ENCODE data around the gene GPC6.

GPC6 gene

DNA sequence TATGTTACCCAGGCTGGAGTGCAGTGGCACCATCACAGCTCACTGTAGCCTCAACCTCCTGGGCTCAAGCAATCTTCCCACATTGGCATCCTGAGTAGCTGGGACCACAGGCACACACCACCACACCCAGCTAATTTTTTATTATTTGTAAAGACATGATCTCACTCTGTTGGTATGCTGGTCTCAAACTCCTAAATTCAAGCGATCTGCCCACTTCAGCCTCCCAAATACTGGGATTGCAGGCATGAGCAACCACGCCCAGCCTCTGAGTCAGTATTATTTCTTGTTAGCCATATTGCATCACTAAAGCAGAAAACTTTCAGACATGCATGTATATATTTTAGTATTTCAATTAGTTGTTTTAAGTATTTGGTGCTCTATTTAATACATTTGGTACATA is 376.4 kb downstream of the GPC6 start:
- no peak for DNase-seq (ENCODE audit: low spot score)

DNA sequence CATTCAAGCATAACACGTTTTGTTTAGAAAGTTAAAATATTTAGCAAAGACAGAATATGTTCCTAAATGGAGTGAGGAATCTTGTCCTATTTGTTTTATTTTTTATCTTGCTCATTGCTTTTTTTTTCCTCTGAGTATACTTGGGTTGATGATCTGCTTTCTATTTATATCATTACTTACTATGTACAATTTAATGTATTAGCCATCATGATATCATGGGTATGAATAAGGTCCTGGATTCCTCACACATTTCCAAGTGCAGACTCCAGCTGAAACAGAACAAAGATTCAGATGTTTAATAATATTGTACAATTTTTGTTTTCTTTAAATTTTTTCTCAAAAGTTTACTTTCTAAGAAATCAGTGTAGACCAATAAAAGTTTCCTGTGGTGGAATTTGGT is 388.2 kb downstream of the GPC6 start:
- no peak for DNase-seq (ENCODE audit: low spot score)

DNA sequence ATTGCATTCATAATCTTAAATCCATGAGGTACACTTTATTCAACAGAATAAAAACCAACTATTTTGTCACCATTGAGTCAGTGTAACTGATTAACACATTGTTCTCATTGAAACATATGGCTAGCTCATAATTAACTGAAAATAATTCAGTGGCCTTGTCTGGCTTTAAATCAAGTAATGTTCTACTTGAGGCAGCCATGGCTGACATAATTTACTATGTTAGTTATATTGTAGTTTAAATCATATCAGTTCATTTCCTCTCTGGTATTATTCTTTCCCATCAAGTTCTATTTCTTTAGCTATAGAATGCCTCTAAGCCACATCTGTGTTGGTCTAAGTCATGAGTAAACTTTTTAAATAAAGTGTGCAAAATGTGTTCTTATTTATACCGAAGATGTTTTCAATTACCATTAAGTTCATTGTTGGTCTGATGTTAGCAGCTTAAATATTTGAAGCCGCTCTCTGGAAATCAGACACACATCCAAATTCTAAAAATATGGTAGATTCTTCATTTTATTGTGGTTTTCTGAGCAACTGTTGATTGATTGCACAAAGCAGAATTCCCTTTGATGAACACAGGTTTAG is 393.7 kb downstream of the GPC6 start:
- no peak for DNase-seq (ENCODE audit: low spot score)

DNA sequence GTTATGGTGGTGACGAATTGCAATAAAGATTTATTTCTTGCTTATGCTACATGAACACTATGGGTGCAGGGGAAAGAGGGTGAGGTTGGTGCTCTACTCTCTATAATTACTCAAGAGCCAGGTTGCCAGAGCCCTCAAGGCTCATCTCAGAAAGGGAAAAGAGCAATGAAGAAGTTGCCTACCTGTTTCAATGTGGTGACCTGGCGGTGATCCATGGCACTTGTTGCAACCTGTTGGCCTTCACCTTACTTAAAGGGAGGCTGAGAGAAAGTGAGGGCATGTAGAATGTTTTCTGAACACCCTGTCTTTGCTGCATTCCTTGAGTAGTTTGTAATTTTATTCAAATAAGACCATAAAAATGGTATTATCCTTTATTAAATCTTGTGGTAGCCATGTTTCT is 394.4 kb downstream of the GPC6 start:
- DNase-seq (ENCODE audit: low spot score), result no peak

DNA sequence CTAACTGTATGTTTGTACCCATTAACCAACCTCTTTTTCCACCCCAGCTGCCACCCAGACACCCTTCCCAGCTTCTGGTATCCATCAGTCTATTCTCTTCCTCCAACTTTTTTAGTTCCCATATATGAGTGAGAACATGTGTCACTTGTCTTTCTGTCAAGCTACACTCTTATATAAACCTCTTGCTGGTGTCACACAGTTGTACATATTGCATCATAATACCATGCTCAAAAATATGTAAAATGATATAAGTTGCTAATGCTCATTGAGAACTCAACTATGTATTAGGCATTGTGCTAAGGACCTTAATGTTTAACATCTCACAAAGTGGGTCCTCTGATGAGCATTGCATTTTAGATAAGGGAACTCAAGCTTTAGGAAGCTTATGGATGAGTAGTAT is 395.4 kb downstream of the GPC6 start:
- DNase-seq (ENCODE audit: low spot score), result no peak

DNA sequence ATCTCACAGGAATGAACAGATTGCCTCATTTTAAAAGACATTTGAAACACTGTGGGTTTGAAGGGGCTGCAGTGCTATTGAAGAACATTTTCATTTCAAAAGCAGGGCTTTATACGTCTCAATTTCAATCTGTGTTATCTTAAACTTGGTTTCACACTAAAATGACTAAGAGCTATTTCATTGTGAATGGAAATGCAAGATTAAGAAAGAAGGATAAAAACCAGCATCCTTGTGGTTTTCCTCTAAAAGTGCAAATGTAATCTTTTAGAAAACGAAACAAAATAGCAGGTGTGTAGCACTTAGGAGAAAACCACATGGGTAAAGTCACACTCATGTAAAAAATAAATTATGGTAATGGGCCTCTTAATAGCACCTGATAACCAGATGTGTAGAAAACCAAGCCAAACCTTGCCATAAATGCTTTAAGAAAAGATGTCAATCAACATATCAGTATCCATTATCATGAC is 397.7 kb downstream of the GPC6 start:
- no peak for DNase-seq (ENCODE audit: low spot score)

DNA sequence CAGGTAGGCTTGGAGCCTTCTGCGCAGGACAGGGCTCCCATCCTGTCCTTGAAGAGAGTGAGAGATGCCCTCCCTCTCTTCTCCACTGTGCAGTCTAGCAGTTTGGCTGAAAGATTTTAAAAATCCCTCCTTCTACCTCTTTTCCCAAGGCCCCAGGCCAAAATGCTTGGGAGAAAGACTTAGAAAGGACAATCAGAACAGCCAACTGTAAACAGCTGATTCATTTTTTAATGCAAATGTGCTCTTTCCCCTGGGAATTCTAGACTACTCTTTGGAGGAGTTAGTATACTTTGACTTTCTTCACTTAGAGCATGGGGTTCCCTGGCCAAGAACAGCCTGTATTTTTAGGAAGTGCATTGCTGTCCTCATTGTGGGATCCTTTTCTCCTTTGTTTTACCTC is 398.9 kb downstream of the GPC6 start:
- no peak for DNase-seq (ENCODE audit: low spot score)

DNA sequence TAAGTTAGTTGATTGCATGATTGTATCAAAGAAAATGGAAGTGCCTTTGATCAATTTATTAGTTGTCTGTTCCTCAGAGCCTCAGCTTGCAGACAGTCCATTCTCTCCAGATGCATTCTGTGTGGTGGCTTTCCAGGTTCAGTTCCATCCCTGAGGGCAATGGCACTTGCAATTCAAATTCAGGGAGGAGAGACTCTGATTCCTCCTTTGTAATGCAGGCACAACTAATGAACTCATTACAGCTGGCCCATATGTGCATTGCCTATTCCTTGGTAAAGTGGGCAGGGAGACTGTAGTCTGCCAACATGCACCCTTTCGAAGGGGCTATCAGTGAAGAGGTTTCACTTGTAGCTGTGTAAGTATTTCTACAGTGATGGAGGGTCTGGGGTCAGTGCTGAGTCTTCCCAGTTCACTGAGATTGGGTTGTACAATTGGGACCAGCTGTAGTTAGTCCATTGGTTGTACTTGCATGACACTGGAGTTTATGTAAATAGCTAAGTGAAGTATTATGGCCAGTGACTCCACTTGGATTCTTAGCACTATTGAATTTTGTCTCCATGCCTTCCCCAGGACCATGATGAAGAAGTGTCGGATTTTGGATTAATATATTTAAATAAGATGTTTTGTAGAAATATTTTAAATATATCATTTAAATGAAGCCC is 401.7 kb downstream of the GPC6 start:
- no peak for DNase-seq (ENCODE audit: low spot score)

DNA sequence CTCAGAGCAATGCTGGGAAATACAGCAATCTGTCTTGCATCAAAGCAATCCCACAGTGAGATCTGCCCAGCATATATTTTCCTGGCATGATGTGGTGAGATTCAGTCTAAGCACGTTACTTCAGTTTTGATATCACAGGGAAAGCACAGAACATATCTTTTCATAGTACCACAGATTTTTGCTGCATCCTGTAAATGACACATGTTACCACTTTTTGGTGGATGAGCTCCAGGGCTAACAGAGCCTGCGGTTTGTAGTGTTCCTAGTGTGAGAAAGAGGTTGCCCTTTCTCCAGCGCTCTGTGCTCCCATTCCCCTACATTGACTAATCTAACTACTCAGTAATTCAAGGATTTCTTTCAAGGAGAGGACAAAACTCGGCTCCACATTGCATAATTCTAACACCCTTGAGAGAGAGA is 409.0 kb downstream of the GPC6 start:
- no peak for DNase-seq (ENCODE audit: low spot score)

DNA sequence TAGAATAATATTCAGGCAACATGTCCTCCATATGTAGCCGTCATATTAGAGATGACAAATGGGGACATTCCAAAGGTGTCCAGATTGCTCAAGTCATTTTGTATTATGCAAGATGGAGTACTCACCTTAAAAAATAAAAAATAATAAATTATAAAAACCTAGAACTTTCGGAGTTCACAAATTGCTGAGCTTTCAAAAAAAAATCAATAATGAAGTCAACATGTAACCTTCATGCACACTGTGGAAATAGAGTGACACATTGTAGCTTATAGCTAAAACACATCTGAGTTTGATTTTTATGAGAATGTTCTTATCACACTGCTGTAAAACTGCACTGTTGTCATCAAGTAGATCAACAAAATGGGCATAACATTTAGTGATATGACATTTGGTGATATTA is 411.2 kb downstream of the GPC6 start:
- DNase-seq (ENCODE audit: low spot score), result no peak

DNA sequence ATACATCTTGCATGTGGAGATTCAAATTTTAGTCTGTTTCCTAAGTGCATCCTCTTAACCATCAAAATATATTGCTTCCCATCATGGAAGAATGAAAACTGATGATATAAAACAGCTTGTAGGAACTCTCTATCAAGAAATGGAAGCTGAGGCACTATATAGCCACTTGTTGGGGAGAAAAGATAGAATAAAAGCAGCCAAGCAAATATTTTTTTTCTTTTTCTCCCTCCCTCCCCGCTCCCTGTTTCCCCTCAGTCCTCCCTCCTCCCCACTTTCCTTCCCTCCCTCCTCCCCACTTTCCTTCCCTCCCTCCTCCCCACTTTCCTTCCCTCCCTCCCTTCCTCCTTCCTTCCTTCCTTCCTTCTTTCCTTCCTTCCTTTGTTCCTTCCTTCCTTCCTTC is 413.8 kb downstream of the GPC6 start:
- DNase-seq (ENCODE audit: low spot score), result no peak

DNA sequence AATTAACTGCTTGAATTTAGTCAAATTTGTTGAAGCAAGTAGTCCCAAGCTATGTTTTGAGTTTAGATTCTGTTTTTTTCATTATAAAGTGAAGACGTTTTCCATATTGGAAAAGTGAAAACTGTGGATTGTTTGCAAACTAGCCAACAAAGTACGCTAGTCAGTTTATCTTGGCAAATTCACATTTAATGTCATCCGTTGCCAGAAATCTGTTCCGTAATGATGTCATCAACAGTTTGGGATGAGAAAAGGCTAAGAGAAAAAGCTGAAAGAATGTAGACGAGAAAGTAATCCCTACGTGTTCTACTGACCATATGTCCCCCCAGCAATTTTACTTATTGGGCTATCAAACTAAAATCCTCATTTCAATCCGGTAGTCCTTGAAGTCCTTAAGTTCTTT is 419.6 kb downstream of the GPC6 start:
- no peak for DNase-seq (ENCODE audit: low spot score)

DNA sequence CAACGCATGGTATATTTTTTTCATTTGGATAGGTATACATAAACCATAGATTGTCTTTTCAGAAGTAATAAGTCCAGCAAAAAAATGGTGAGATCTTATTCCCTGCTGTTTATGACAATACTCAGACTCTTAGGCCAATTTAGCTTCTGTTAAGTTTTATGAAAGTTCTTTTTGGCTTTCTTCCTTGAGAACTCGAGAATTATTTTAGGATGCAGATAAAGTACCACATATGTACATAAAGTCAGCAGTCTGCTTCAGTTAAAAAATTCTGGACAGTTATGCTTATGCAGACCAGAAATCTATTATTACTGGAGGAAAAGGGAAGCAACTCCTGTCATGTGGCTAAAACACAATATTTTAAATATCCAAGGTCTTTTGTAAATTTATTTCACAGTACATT is 422.9 kb downstream of the GPC6 start:
- no peak for DNase-seq (ENCODE audit: low spot score)

DNA sequence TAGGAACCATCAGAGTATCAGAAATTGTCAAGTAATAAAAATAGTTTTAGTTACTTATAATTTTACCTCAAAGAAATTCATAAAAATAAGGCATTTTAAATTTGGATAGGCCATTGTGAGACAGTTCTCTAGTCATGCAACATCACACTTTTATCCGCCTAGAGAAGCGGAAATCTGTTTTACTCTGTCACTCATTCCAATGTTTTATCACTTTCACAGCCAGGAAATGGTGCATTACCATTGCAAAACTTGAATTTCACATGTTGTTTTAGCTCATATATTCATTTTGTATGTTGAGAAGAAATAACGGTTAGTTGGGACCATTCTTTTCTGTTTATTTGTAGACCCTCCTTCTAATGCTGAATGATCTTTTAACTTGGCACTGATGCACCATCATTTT is 427.2 kb downstream of the GPC6 start:
- DNase-seq (ENCODE audit: low spot score), result no peak

DNA sequence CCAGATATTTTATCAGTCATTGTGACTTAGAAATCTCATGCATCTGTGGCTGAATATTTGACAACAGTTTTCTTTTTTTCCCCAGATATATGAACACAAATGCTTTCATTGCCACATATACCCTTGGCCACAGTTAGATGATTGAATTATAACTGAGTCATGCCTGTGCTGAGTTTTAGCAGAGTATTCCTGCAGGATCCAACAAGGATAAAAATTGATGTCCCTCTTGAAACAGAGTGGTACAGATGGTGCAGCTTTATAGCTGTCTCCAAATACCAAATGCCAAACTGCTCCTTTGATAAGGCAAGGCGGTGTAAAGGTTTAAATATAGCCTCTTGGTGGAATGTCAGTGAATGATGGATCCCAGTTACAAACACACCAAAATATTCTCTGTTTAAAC is 428.5 kb downstream of the GPC6 start:
- no peak for DNase-seq (ENCODE audit: low spot score)

DNA sequence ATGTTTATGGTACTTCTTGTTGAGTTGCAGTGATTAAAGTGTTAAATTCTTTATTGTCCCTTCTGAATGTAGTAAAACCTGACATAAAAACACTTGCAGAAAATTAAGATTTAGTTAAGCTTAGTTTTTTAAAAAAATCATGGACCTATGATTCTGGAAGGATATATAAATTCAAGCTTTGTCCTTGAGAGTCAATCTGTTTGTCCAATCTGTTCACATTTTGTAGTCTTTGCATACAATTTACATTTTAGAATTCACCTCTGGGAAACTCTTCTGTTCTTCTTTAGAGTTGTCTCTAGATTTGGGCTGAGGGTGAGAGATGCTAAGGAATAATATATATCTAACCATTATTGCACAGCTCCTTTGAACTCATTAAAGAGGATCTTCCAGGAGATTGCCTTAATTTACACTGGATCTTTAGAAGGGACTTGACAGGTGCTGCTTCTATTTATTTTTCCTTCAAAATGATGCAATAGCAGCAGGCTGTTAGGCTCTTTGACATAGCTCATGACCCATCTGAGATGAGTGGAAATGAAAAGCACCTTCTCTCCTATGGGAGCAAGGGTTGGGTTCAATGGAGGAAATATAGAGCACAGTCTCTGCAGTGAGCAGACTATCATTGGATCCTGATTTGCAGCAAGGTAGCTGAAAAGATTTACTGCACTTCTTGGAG is 433.9 kb downstream of the GPC6 start:
- DNase-seq (ENCODE audit: low spot score), result no peak

DNA sequence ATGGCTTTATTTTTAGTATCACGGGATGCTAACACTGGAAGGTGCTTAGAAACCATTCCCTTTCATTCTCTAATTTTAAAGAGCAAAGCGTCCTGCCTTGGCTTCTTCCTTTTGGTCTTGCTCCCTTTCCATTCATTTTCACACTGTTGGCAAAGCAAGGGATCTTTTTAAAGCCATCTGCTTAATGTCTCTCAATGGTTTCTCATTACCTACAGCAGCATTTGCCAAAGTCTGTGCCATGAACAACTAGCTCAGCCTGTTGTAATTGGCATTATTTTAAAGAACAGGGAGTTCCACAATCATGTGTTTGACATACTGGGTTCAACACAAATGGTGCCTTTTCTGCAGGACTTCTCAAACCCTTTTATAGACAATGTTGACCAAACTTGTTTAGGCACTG is 444.3 kb downstream of the GPC6 start:
- DNase-seq (ENCODE audit: low spot score), result no peak

DNA sequence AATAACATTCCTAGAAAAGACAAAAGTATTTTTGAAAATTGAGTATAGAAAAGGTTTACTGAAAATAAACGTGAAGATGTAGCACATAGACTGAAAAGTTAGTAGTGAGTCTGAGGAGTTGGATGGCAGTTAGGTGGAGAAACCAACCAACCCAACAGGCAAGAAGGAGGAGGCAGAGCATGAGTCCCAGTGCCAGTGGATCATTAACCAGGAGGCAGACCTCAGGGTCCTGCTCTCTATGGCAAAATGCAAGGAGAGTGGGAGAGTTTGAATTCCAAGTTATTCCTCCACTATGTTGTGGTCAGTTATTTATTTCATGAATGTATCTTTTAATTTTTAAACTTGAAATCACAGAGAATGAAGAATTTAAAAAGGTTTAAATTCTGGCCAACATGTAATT is 446.4 kb downstream of the GPC6 start:
- DNase-seq (ENCODE audit: low spot score), result no peak

DNA sequence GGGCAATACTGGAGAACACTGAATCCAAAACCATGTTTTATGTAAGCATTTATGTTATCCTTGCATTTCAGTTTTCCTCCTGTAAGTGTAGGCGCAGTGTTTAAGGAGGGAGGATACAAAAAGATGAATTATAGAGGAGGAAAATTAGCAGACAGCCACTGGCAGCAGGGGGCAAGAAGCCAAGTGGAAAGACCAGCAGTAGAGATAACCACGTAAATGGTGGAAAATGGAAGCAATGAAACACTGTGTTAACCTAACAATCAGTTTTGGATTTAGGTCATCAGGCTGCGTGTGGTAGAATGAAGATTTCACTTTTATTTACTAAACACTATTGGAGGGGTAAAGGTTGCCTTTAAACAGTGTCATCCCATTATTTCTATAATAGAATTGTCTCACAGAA is 447.3 kb downstream of the GPC6 start:
- DNase-seq (ENCODE audit: low spot score), result no peak

DNA sequence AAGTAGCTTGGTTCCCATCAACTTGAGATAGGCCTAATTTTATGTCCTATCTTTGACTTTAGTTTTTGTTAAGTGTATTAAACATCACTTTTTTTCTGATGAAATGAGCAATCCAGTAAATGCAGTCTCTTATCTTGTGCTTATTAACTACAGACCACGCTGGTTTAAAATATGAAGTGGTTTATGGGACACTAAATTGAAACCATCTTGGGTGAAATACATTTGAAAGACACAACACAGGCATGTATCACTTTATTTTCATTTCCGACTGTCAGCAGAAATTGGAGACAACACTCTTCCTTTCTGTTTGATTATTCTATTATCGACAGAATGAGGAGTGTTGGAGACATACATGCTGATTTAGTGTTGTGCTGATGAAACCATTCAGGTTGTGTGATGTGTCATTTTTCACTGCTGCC is 447.7 kb downstream of the GPC6 start:
- DNase-seq (ENCODE audit: low spot score), result no peak

DNA sequence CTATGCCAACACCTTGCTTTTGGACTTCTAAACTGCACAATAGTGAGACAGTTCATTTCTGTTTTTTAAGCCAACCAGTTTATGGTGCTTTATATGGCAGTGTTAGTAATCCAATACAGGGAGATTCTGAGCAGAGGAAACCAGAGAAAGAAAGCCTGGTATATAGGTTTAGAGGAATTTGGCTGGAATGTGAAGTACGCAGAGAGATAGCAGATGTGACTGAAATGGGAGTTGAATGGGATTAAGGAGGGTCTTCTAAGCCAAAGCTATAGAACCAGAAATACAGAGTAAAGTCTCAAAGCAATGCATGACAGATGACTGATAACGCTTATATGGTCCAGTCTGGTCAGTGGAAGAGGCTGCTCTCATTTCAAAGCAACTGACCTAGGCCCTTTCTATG is 453.7 kb downstream of the GPC6 start:
- no peak for DNase-seq (ENCODE audit: low spot score)

DNA sequence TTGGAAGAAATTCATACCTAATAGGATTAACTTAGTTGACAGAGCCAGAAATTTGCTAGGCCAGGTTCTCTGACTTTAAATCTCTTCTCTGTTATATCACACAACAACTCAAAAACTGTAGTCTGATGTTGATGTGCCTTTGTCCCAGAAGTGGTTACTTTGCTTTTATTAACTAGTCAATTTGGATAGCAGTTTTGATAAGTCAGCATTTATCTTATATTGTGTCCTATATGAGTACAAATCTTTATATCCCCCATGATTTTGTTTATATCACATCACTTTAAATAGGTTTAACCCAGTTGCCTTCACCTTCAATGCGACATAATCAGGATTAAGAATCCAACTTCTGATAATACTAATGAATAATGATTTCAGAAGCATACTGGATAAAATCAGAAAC is 459.3 kb downstream of the GPC6 start:
- no peak for DNase-seq (ENCODE audit: low spot score)

DNA sequence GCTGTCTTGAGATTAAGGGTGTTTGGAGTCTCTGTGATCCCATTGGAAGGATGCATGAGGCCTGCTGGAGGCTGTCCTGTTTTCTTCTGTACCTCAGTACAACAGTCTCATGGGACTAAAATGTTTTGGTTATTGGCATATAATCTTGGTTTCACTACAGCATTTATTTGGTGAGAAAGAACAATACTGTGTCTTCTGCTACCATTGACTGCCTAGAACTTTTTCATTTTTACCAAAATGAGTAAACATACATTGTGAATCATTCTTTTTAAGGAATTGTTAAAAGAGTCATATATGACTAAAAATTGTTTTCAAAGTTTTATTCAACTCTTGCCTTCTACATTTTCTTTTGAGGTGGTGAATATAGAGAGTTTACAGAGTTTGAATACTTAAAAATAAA is 459.8 kb downstream of the GPC6 start:
- no peak for DNase-seq (ENCODE audit: low spot score)

DNA sequence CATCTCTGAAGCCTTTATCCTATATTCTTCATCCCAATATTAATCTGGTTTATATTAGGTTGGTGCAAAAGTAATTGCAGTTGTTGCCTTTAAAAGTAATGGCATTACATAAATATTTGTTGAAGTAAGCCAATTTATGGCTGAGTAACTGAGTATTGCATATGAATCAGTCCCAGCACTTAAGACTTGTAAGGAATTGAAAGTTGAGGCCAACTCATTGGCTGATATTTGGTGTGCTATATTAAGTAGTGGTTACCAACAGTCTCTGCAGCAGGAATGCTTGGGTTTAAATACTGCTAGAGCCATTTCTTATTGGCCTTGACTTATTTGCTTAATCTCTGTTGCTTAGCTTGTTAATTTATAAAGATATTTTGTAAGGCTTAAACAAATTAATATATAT is 460.7 kb downstream of the GPC6 start:
- no peak for DNase-seq (ENCODE audit: low spot score)
